Heart left ventricle (tissue), 16 donors: ENCODE data around the gene IRX5. TPM values are rescaled to one million over a fixed set of nuclear protein-coding genes. Genes with fewer than 3 reads are reported as not detected.

Source experiments
- ATAC-seq, 4 donors: fragments of 200-7000 bp; cut with Tn5 transposase; one replicate each; pipeline ENCODE4 v1.9.1; 2020 to 2022; ENCODE audit warnings: moderate library complexity in 4 of 4, mild to moderate bottlenecking in 3 of 4, moderate number of reproducible peaks in 1 of 4
- DNase-seq, 5 donors: peaks; one replicate each; pipeline ENCODE4 v3.0.0-alpha.2; 2020
- H3K27ac ChIP-seq, 12 donors: fragments of 200-600 bp; sonication (generic) in 4 of 12; one replicate each; pipeline versions ENCODE4 v1.5.0 to v1.8.0; 2016 to 2022; ENCODE audit warnings: mild to moderate bottlenecking in 2 of 12
- H3K27me3 ChIP-seq, 9 donors: fragments of 200-600 bp; sonication (generic) in 2 of 9; one replicate each; pipeline versions ENCODE4 v1.5.1 to v1.8.0; 2016 to 2022; ENCODE audit warnings: mild to moderate bottlenecking in 3 of 9
- H3K36me3 ChIP-seq, 9 donors: fragments of 200-600 bp; sonication (generic) in 2 of 9; one replicate each; pipeline versions ENCODE4 v1.5.0 to v1.8.0; 2018 to 2022; ENCODE audit warnings: mild to moderate bottlenecking in 2 of 9
- H3K4me1 ChIP-seq, 12 donors: fragments of 200-600 bp; sonication (generic) in 4 of 12; one replicate each; pipeline versions ENCODE4 v1.5.0 to v1.8.0; 2016 to 2022; ENCODE audit warnings: mild to moderate bottlenecking in 3 of 12
- H3K4me3 ChIP-seq, 12 donors: fragments of 200-600 bp; sonication (generic) in 4 of 12; one replicate each; pipeline versions ENCODE4 v1.5.0 to v1.8.0; 2017 to 2022; ENCODE audit warnings: mild to moderate bottlenecking in 9 of 12, moderate library complexity in 4 of 12
- H3K9me3 ChIP-seq, 12 donors: fragments of 200-600 bp; sonication (generic) in 4 of 12; one replicate each; pipeline versions ENCODE4 v1.5.0 to v1.8.0; 2016 to 2022; ENCODE audit warnings: mild to moderate bottlenecking in 1 of 12
- POLR2A ChIP-seq, 2 donors: fragments of 450-650 bp; IDR thresholded peaks; one replicate each; pipeline ENCODE4 v1.6.1; 2017; ENCODE audit warnings: antibody characterized with exemption in 2 of 2, mild to moderate bottlenecking in 2 of 2, moderate library complexity in 2 of 2
- WGBS, 4 donors: extraction: QIAGEN DNeasy Blood & Tissue Kit in 2 of 4; methylation state at CpG; one replicate each; pipeline versions ENCODE4 v1.1.5 to v1.1.7; 2013 to 2018; 5-methylcytosine and 5-hydroxymethylcytosine counted together
- intact Hi-C, 10 donors: fragments of 100-400 bp; cut with DNase I; formaldehyde crosslinking; loops; one replicate each; pipeline versions ENCODE4 v1.11.1 to v1.14.2; 2022
- polyA plus RNA-seq, 2 donors: library from polyadenylated mRNA; stranded (reverse); fragments of 200-250 nt; gene quantifications; one replicate each; pipeline ENCODE4 v1.2.3, GENCODE V29; 2013
- total RNA-seq, 9 donors: library from RNA; depleted of rRNA in 2 of 9; stranded (reverse); fragments of >200 nt in 2 of 9; fragmentation: NEBNext Ultra II Directional in 3 of 9; extraction: Animal tissue kit (Norgen Biotek cat#: 25700) in 3 of 9; gene quantifications; one replicate each; pipeline versions ENCODE4 v1.1.0 to v1.2.4, GENCODE V29; 2016 to 2023
- TF ChIP-seq, protein P1 (sequence below), 12 donors: fragments of 200-600 bp; sonication (generic) in 4 of 12; IDR thresholded peaks; one replicate each; pipeline versions ENCODE4 v1.5.0 to v1.8.0; 2018 to 2022; ENCODE audit warnings: antibody characterized with exemption in 12 of 12, mild to moderate bottlenecking in 5 of 12
- donor health status: ischemic (EF 13 %, LVEDD 7.1; RV severe dilation, severe dysfunction).
- donor health status: healthy with polysubstance abuse.
- donor health status: DM: no; HTN: yes; CAD: no.
- donor health status: DM: no; HTN: no; CAD: no.
- donor health status: ischemic (EF 25% LVEDD 6.9; RV normal size, moderate dysfunction).
- donor health status: ischemic (EF 25% LVEDD 5.7; RV mildly dilated, moderate dysfunction).
- donor health status: healthy.
- donor health status: DM: yes; HTN: yes; CAD: no.
- donor health status: ischemic (EF 35%, LVEDD 5.7; RV mildly dilated, moderate dysfunction).
- donor health status: nonischemic (EF 11% LVEDD 7.7; RV severe dilation, severe dysfunction).
- donor health status: DM: yes; HTN: yes; CAD: no.
- donor health status: PGD.
- donor health status: ischemic (EF 29% LVEDD 5.4; RV normal size, mild dysfunction).
- donor health status: nonischemic (EF 23%, LVEDD 6.1; RV moderate dilation, normal function).

IRX5 gene
- total and polyA plus RNA-seq, 11 donors: 5.8 to 32.2 (median 19.2) TPM

DNA sequence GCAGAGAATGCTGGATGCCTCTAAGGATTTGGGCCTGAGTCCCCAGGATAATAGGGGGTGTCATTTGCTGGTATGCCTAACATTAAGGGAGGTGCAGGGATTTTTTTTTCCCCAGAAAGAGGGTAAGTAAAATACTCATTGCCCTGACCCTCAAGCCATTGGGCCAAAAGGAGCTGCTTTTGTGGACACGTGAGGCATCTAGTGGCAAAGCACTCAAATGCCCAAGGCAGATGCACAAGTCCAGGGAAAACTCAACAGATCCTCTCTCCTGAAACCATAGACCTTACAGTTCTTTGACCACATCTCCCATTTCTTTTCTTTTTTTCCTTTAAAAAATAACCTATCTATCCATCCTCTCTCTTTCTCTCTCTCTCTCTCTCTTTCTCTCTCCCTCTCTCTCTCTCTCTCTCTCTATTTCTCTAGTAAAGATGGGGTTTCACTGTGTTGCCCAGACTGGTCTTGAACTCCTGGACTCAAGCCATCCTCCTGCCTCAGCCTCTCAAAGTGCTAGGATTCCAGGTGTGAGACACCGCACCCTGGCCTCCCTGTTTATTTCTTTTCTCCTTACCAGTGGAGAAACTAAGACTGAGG lies 11.8 kb downstream of the IRX5 start:
- intact Hi-C loops: no loop called here
- no peak overlapping the region for H3K4me3 ChIP-seq
- peaks cover 0 to 31% (median 12%) of the 10 kb centered on the region in 12 donors for H3K4me1 ChIP-seq
- H3K36me3 ChIP-seq: no peaks in the 10 kb centered on the region
- DNase-seq (no peak), ATAC-seq (no peak)
- no peak for TF ChIP-seq POLR2A (IDR thresholded peaks at IDR 0.05)
- TF ChIP-seq, protein P1, sequence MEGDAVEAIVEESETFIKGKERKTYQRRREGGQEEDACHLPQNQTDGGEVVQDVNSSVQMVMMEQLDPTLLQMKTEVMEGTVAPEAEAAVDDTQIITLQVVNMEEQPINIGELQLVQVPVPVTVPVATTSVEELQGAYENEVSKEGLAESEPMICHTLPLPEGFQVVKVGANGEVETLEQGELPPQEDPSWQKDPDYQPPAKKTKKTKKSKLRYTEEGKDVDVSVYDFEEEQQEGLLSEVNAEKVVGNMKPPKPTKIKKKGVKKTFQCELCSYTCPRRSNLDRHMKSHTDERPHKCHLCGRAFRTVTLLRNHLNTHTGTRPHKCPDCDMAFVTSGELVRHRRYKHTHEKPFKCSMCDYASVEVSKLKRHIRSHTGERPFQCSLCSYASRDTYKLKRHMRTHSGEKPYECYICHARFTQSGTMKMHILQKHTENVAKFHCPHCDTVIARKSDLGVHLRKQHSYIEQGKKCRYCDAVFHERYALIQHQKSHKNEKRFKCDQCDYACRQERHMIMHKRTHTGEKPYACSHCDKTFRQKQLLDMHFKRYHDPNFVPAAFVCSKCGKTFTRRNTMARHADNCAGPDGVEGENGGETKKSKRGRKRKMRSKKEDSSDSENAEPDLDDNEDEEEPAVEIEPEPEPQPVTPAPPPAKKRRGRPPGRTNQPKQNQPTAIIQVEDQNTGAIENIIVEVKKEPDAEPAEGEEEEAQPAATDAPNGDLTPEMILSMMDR (IDR thresholded peaks at IDR 0.05): no peak
- H3K27me3 ChIP-seq: peaks cover 5 to 68% (median 26%) of the 10 kb centered on the region in 9 donors
- no peak overlapping the region for H3K27ac ChIP-seq
- WGBS, 4 donors: 89 to 92% (median 90%) methylated on average over 2 of the region's 2 CpGs
- no peaks in the 10 kb centered on the region for H3K9me3 ChIP-seq

DNA sequence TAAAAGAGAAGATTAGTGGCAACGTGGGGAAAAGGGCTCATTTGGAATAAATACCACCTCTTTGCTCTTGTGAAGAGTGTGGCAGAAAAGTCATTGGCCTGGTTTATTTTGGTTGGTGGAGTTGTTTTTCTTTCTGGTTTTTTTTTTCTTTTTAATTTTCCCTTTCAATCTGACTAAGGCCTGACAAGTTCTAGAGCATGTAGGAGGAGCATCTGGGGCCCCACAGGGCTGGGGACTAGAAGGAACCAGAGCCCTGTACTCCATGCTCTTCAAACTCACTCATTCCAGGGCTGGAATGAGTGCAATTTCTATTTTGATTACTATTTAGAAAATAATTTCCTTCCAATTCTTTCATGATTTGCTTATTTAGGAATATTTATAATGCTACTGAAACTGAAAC lies 13.3 kb downstream of the IRX5 start:
- intact Hi-C loops: no loop called here
- Histone ChIP-seq H3K4me1 (peaks cover 0 to 16% (median 0%) of the 10 kb centered on the region in 12 donors), H3K36me3 (no peaks in the 10 kb centered on the region), H3K4me3 (no peak overlapping the region), H3K27ac (no peak overlapping the region), H3K27me3 (peaks cover 4 to 52% (median 16%) of the 10 kb centered on the region in 9 donors), H3K9me3 (no peaks in the 10 kb centered on the region)
- DNase-seq: no peak
- no peak for ATAC-seq
- no peak for TF ChIP-seq POLR2A (IDR thresholded peaks at IDR 0.05)
- TF ChIP-seq, protein P1 (IDR thresholded peaks at IDR 0.05): no peak
- 70 to 75% (median 74%) methylated on average over 1 of the region's 1 CpG for WGBS, 4 donors

DNA sequence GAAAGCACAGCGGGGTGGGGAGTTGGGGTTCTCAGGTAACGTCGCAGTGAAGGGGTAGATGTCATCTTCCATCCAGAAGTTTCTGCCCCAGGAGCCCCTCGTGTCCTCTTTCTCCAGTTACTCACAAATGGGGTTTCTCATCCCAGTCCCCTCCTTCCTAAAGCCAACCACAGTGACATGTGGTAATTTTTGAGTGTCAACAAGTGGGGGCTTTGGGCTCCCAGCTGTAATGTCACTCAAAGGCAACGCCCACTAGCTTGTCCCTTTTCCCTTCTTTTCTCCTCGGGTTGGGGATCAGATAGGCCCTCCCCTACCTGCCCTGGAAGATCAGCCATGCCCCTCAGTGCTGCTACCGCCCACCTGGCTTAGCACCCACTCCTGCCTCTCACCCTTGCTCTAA lies 14.4 kb downstream of the IRX5 start:
- H3K36me3 ChIP-seq: no peaks in the 10 kb centered on the region
- ATAC-seq (no peak), DNase-seq (no peak)
- 74 to 81% (median 77%) methylated on average over 7 of the region's 7 CpGs for WGBS, 4 donors
- intact Hi-C loops: no loop called here
- H3K27me3 ChIP-seq: peaks cover 0 to 42% (median 7%) of the 10 kb centered on the region in 9 donors
- H3K4me3 ChIP-seq: no peak overlapping the region
- peaks cover 0 to 16% (median 0%) of the 10 kb centered on the region in 12 donors for H3K4me1 ChIP-seq
- H3K9me3 ChIP-seq: no peaks in the 10 kb centered on the region
- TF ChIP-seq POLR2A (IDR thresholded peaks at IDR 0.05): no peak
- TF ChIP-seq, protein P1 (IDR thresholded peaks at IDR 0.05): no peak
- no peak overlapping the region for H3K27ac ChIP-seq

DNA sequence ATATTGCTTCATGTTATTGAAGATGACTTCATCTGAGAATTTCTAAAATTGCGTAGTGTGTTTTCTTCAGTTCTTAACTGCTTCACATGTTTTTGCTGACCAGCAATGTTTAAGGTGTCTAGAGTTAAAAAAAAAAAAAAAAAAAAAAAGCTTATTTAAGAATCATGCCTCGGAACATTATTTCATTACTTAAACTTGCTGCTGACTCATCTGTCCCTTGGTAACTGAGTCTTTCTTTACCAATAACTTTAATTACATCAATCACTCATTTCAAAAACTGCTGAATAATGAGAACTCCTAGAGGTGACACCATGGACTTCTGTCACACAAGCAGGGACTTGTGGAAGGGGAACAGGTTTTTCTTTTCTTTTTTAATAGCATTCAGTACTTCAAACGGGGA lies 16.2 kb downstream of the IRX5 start:
- no peaks in the 10 kb centered on the region for H3K9me3 ChIP-seq
- H3K36me3 ChIP-seq: no peaks in the 10 kb centered on the region
- H3K4me1 ChIP-seq: peaks cover 0 to 6% (median 0%) of the 10 kb centered on the region in 12 donors
- ATAC-seq: no peak
- intact Hi-C loops: no loop called here
- 71 to 83% (median 74%) methylated on average over 3 of the region's 3 CpGs for WGBS, 4 donors
- no peak for TF ChIP-seq POLR2A (IDR thresholded peaks at IDR 0.05)
- TF ChIP-seq, protein P1 (IDR thresholded peaks at IDR 0.05): no peak
- H3K27me3 ChIP-seq: peaks cover 0 to 24% (median 1%) of the 10 kb centered on the region in 9 donors
- no peak overlapping the region for H3K27ac ChIP-seq
- H3K4me3 ChIP-seq: no peak overlapping the region
- no peak for DNase-seq
